ENCODE data around the gene ANKRD33. TPM values are rescaled to one million over a fixed set of nuclear protein-coding genes. Genes with fewer than 3 reads are reported as not detected.

The ANKRD33 gene
- total RNA-seq, 1 experiment from 2014 or later = not detected

GRCh38 chr12:51941011-51941581 is 53.2 kb downstream of the ANKRD33 start:
- no TSS peak for BruUV-seq (replicated peaks)
- intact Hi-C loops (cut with micrococcal nuclease; ENCODE audit: unreplicated experiment) = no loop called here
- H3K4me1 ChIP-seq (ENCODE audit: insufficient read depth, low read length, poor library complexity, severe bottlenecking) = peaks cover 14% of the 10 kb centered on the region
- H3K27me3 ChIP-seq (replicated peaks; ENCODE audit: insufficient read depth, low read depth, low read length, poor library complexity) = no peaks in the 10 kb centered on the region
- H3K27ac ChIP-seq (ENCODE audit: low read depth, low read length, poor library complexity, severe bottlenecking) = no peak overlapping the region
- H3K36me3 ChIP-seq (ENCODE audit: insufficient read depth, low read length, poor library complexity, severe bottlenecking) = no peaks in the 10 kb centered on the region
- peaks cover 7% of the 10 kb centered on the region for H3K9me3 ChIP-seq (ENCODE audit: low read depth, low read length, poor library complexity, severe bottlenecking)
- TF ChIP-seq EZH2 (IDR thresholded peaks at IDR 0.05; ENCODE audit: borderline replicate concordance, low read depth, low read length, poor library complexity, severe bottlenecking) = no peak
- TF ChIP-seq, protein P1, sequence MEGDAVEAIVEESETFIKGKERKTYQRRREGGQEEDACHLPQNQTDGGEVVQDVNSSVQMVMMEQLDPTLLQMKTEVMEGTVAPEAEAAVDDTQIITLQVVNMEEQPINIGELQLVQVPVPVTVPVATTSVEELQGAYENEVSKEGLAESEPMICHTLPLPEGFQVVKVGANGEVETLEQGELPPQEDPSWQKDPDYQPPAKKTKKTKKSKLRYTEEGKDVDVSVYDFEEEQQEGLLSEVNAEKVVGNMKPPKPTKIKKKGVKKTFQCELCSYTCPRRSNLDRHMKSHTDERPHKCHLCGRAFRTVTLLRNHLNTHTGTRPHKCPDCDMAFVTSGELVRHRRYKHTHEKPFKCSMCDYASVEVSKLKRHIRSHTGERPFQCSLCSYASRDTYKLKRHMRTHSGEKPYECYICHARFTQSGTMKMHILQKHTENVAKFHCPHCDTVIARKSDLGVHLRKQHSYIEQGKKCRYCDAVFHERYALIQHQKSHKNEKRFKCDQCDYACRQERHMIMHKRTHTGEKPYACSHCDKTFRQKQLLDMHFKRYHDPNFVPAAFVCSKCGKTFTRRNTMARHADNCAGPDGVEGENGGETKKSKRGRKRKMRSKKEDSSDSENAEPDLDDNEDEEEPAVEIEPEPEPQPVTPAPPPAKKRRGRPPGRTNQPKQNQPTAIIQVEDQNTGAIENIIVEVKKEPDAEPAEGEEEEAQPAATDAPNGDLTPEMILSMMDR (conservative IDR thresholded peaks at IDR 0.05; ENCODE audit: low read depth, low read length) = no peak
- POLR2A ChIA-PET (ENCODE audit: low non-redundant PET) = no interaction called here
- H3K4me3 ChIP-seq (ENCODE audit: low read depth, low read length, poor library complexity, severe bottlenecking) = peak overlapping the region; percentile 12
- peak; percentile 82 for DNase-seq (ENCODE audit: low spot score)
- CTCF ChIA-PET = no interaction called here

Other genes starting within 250 kb of the ANKRD33 start
- gene FIGNL2, start 39.4 kb upstream of the ANKRD33 start, total RNA-seq (2021) = 0.21 and 0.33 TPM in 2 replicates
- 0.17 and 0.28 TPM in 2 replicates for gene ACVRL1, start 19.4 kb downstream of the ANKRD33 start, total RNA-seq (2021)
- gene ACVR1B, start 63.6 kb downstream of the ANKRD33 start, total RNA-seq (2021) = 25.5 and 27.4 TPM in 2 replicates
- gene TAMALIN, start 118.8 kb downstream of the ANKRD33 start, total RNA-seq (2021) = 4.8 and 5.4 TPM in 2 replicates
- gene NR4A1, start 163.3 kb downstream of the ANKRD33 start, total RNA-seq (2021) = 12.5 and 19.8 TPM in 2 replicates
- 52.0 and 54.3 TPM in 2 replicates for gene ATG101, start 181.9 kb downstream of the ANKRD33 start, total RNA-seq (2021)
- gene SMIM41, start 191.6 kb downstream of the ANKRD33 start, total RNA-seq (2021) = 0.24 and 0.28 TPM in 2 replicates

All from A673 (cell line).